Stimulated activated naive CD4-positive, alpha-beta T cell (primary cell): ENCODE results near the gene EYA2.
"Not testable (repeated sequence)": the region's sequence is repeated elsewhere in the genome, so short reads cannot be mapped to it uniquely, and the experiment has no call there.

Source experiments
- DNase-seq, 6 experiments: peaks; one replicate each; lab custom pipeline; 2025; lab: John Stamatoyannopoulos, UW

EYA2 gene

GRCh38 chr20:47178277-47178676 lies 283.6 kb downstream of the EYA2 start:
- no peak for DNase-seq

DNA sequence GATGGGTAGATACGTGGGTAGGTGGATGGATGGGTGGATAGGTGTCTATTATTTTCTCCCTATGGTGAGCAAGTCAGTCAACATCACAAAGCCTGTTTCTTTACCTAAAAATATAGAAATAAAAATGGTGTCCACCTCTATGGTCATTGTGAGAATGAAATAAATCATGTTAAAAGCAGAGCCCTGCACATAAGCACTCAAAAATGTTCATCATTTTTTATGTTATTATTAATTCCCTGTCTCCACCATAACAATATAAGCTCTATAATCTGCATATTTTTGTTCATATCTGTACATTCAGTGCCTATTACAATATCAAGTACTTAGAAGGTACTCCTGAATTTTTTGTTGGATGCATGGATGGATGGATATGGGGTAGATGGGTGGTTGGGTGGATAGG lies 284.2 kb downstream of the EYA2 start:
- DNase-seq = no peak

DNA sequence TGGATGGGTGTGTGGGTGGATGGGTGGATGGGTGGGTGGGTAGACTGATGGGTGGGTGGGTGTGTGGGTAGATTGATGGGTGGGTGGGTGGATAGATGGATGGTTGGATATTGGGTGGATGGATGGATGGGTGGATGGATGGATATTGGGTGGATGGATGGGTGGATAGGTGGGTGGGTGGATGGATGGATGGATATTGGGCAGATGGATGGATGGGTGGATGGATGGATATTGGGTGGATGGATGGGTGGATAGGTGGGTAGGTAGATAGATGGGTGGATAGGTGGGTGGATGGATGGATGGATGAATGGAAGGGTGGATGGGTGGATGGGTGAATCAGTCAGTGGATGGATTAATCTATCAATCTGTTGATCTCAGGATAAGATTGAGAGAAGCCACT lies 284.6 kb downstream of the EYA2 start:
- DNase-seq = no peak

- DNase-seq = no peak
Observed at GRCh38 chr20:47181056-47181862, 286.6 kb downstream of the EYA2 start.

- no peak for DNase-seq
Observed at GRCh38 chr20:47183367-47183766, 288.7 kb downstream of the EYA2 start.

DNA sequence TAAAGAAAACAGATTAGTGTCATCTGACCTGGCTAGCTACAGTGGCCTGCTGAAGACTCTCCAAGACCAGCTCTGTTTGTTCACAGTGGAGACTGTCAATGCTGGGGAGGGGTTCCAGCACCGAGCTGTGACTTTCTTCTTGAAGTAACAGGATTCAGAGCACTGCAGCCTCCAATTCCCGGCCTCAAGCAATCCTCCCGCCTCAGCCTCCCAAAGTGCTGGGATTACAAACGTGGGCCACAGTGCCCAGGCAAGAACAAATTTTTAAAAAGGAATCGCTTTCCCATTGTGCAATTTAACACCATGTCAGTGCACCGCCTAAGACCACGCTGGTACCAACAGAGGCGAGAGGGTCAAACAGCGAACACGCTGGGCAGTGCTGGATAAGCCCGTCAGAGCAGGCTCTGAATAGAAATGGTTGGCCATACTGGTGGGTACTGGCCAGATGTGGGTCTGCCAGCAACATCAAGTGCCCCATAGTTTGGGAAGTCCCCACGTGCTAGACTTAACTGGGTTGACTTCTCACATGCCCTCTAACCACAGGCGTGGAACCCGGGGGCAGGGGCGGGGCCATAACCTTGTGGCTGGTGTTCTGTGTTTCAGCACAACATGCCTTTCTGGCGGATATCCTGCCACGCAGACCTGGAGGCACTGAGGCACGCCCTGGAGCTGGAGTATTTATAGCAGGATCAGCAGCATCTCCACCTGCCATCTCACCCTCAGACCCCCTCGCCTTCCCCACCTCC lies 293.0 kb downstream of the EYA2 start:
- peak in 2 of 6 experiments; percentile 3 to 16 for DNase-seq

DNA sequence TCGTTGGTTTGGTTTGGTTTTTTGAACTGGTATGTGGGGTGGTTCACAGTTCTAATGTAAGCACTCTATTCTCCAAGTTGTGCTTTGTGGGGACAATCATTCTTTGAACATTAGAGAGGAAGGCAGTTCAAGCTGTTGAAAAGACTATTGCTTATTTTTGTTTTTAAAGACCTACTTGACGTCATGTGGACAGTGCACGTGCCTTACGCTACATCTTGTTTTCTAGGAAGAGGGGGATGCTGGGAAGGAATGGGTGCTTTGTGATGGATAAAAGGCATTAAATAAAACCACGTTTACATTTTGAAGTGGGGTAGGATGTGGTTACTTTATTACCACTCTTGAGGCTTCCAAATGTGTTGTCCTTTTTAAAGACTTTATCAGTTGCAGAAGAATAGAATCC lies 293.9 kb downstream of the EYA2 start:
- DNase-seq = peak in 3 of 6 experiments; percentile 9 to 41 (median 23)

GRCh38 chr20:47189060-47189459 lies 294.4 kb downstream of the EYA2 start:
- DNase-seq = no peak

- DNase-seq = no peak
Observed at GRCh38 chr20:47191074-47191673, 296.5 kb downstream of the EYA2 start.

DNA sequence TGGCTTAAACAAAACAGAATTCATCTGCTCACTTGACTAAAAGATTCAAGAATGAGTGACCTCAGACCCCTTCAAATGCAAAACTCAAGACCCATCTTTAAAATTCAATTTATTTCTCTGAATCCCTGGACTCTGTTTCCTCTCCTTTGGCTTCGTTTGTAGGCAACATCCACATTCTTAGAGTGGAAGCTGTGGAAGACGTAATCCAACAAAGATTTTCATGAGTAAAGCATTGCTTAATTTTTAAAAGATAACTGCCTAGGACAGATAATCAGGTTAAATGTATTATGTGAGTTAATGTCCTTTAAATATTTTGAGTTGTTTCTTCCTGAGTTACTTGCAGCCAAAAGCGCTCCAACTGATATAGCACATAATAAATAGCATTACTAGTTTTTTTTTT lies 297.3 kb downstream of the EYA2 start:
- DNase-seq = no peak

- DNase-seq = no peak
Observed at GRCh38 chr20:47195573-47195972, 300.9 kb downstream of the EYA2 start.

GRCh38 chr20:47196091-47197081 lies 301.7 kb downstream of the EYA2 start:
- DNase-seq = peak; percentile 8 to 68 (median 52)

GRCh38 chr20:47198254-47198671 lies 303.6 kb downstream of the EYA2 start:
- DNase-seq = no peak

GRCh38 chr20:47198996-47199552 lies 304.4 kb downstream of the EYA2 start:
- no peak for DNase-seq

DNA sequence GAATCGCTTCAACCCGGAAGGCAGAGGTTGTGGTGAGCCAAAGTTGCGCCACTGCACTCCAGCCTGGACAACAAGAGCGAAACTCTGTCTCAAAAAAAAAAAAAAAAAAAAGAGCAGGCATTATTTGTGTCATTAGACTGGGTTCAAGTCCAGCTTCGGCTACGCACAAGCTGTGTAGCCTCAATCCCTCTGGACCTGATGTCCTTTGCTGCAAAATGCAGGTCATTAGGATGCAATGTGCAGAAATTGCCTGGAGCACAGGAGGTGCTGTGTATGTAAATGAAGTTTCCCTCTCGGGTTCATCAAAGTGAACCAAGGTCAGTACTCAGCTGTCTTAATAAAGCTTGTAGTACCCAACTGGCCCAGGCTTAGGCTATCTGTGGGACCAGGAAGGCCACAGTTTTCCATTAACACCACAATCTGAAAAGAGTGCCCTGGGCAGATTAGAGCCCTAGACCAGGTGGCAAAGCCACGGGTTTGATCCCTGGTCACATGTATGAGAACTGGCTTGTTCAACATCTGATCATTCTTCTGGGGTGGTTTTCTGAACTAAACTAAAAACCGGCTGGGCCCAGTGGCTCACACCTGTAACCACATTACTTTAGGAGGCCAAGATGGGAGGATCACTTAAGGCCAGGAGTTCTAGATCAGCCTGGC lies 306.6 kb downstream of the EYA2 start:
- peak in 2 of 6 experiments; percentile 9 to 12 for DNase-seq

DNA sequence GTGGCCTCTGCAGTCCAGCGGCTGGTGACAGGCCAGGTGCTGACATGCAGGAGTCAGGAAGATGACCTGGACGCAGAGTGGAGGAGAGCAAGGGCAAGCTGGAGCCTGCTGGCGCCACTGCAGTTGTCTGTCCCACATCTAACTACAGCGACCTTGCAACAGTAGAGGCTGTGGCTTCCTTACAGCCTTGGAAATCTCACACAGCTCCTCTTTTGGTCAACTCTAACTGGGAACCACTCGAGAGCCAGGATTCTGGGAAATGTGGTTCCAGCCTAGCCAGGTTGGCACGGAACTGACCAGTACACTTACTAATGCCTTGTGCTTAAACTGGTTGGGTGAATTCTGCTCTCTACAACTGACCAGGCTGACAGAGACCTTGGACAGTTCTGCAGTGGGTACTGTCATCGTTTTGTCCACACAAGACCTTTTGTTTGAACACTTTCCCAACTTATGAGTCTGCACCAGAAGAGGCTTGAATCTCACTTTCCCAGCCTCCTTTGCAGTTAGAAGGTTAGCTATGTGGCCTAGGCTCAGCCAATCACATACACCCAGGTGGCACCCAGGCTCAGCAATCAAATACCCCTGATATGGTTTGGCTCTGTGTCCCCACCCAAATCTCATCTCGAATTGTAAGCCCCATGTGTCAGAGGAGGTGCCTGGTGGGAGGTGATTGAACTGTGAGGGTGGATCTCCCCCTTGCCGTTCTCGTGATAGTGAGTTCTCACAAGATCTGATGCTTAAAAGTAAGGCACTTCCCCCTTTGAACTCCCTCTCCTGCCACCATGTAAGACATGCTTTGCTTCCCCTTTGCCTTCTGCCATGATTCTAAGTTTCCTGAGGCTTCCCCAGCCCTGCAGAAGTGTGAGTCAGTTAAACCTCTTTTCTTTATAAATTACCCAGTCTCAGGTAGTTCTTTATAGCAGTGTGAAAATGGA lies 308.4 kb downstream of the EYA2 start:
- DNase-seq = no peak

DNA sequence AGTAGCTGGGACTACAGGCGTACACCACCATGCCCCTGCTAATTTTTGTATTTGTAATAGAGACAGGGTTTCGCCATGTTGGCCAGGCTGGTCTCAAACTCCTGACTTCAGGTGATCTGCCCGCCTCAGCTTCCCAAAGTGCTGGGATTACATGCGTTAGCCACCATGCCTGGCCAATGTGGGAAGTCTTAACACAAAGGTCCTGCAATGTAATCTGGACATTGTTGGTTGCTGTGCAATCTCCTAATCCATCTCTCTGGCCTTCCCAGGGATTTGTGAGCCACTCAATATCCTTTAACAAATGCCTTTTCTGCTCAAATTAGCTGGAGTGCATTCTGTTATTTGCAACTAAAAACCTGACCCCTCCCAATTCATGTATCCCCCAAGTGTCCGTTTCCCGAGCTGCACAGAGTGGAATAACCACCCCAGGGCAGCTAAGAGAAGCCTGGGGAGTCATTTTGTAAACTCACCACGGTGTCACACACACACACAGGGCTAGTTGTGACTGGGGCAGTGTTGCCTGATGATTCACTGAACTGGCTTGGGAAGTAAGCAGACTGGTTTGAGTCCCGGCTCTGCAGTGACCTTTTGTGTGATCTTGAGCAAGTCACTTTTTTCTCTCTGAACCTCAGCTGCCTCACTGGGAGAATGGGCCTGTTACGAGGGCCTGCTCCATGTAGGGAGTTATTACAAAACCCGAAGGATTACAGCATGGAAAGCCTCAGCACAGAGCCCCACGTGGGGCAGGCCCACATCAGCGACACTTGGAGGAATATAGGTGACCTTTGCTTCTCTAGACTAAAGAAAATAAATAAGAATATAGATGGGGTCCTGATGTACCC lies 309.6 kb downstream of the EYA2 start:
- DNase-seq = no peak

- not testable (repeated sequence) for DNase-seq
Observed at GRCh38 chr20:47204850-47205122, 310.1 kb downstream of the EYA2 start.

DNA sequence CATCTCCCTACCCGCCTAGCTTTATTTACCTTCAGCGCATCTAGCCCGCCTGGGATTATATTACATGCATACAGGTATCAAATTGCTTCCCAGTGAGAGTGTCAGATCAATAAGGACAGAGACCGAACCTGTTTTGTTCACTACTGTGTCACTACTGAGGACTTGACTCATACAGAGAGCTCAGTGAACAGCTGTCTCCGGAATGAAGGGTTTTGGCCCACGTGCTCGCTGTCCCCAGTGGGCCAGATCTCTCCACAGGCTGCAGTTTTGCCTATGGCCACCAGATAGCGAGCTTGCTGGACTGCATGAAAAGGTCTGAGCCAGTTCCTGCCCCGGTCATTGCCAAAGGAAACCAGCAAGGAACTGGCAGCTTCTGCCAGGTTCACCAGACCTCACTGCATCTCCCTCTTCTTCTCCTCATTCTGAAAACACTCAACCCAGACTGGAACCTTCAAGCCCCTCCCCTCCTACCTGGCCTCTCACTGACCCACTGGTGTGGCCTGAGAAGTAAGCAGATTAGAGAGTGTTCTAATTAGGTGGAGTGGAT lies 311.0 kb downstream of the EYA2 start:
- peak in 2 of 6 experiments; percentile 27 to 39 for DNase-seq
